ENCODE data around the gene MACROD2. TPM values are rescaled to one million over a fixed set of nuclear protein-coding genes. Genes with fewer than 3 reads are reported as not detected.
"Not testable (repeated sequence)": the region's sequence is repeated elsewhere in the genome, so short reads cannot be mapped to it uniquely, and the experiment has no call there.

The MACROD2 gene
- total RNA-seq, 4 donors from 2014 or later, result 2.1 to 28.1 (median 12.6) TPM

GRCh38 chr20:15375836-15376235, 1380.5 kb downstream of the MACROD2 start:
- H3K9me3 ChIP-seq, result no peaks in the 10 kb centered on the region
- TF ChIP-seq POLR2A (IDR thresholded peaks at IDR 0.05) (no peak), CTCF (IDR thresholded peaks at IDR 0.05) (no peak)
- intact Hi-C loops (cut with DNase I; ENCODE audit: low total_unique reads), result no loop called here

GRCh38 chr20:15377603-15378002, 1382.3 kb downstream of the MACROD2 start:
- H3K4me1 ChIP-seq; H3K27me3 ChIP-seq; H3K36me3 ChIP-seq; intact Hi-C loops (cut with DNase I; ENCODE audit: low total_unique reads); DNase-seq; H3K4me3 ChIP-seq; H3K9me3 ChIP-seq; H3K27ac ChIP-seq: not testable (repeated sequence)

More at GRCh38 chr20:15375836-15376235, 1380.5 kb downstream of the MACROD2 start:
- Histone ChIP-seq H3K36me3 (no peaks in the 10 kb centered on the region), H3K27ac (no peak overlapping the region), H3K27me3 (no peaks in the 10 kb centered on the region), H3K4me1 (no peaks in the 10 kb centered on the region), H3K4me3 (no peak overlapping the region)
- no peak for DNase-seq

GRCh38 chr20:15378151-15378550, 1382.8 kb downstream of the MACROD2 start:
- TF ChIP-seq CTCF (IDR thresholded peaks at IDR 0.05) (no peak), POLR2A (IDR thresholded peaks at IDR 0.05) (no peak)
- no peaks in the 10 kb centered on the region for H3K27me3 ChIP-seq
- intact Hi-C loops (cut with DNase I; ENCODE audit: low total_unique reads), result no loop called here
- no peaks in the 10 kb centered on the region for H3K9me3 ChIP-seq
- H3K36me3 ChIP-seq, result no peaks in the 10 kb centered on the region
- H3K4me1 ChIP-seq, result no peaks in the 10 kb centered on the region
- H3K27ac ChIP-seq, result no peak overlapping the region
- DNase-seq, result no peak
- H3K4me3 ChIP-seq, result no peak overlapping the region

- intact Hi-C loops (cut with DNase I; ENCODE audit: low total_unique reads), result no loop called here
- H3K9me3 ChIP-seq, result no peaks in the 10 kb centered on the region
These were observed 1384.5 kb downstream of the MACROD2 start for GRCh38 chr20:15379681-15380296.

GRCh38 chr20:15380770-15381169, 1385.5 kb downstream of the MACROD2 start:
- TF ChIP-seq POLR2A (IDR thresholded peaks at IDR 0.05) (no peak), CTCF (IDR thresholded peaks at IDR 0.05) (no peak)
- H3K36me3 ChIP-seq, result no peaks in the 10 kb centered on the region
- no peaks in the 10 kb centered on the region for H3K9me3 ChIP-seq
- H3K4me3 ChIP-seq, result no peak overlapping the region
- intact Hi-C loops (cut with DNase I; ENCODE audit: low total_unique reads), result no loop called here
- no peak overlapping the region for H3K27ac ChIP-seq
- no peaks in the 10 kb centered on the region for H3K4me1 ChIP-seq
- H3K27me3 ChIP-seq, result no peaks in the 10 kb centered on the region
- DNase-seq, result no peak

More at GRCh38 chr20:15379681-15380296, 1384.5 kb downstream of the MACROD2 start:
- H3K36me3 ChIP-seq, result no peaks in the 10 kb centered on the region
- no peaks in the 10 kb centered on the region for H3K27me3 ChIP-seq
- TF ChIP-seq POLR2A (IDR thresholded peaks at IDR 0.05) (no peak), CTCF (IDR thresholded peaks at IDR 0.05) (no peak)
- no peak for DNase-seq
- no peak overlapping the region for H3K4me3 ChIP-seq
- H3K27ac ChIP-seq, result no peak overlapping the region
- no peaks in the 10 kb centered on the region for H3K4me1 ChIP-seq

GRCh38 chr20:15387228-15387627, 1391.9 kb downstream of the MACROD2 start:
- intact Hi-C loops (cut with DNase I; ENCODE audit: low total_unique reads), result no loop called here
- Histone ChIP-seq H3K9me3 (no peaks in the 10 kb centered on the region), H3K27ac (no peak overlapping the region), H3K27me3 (no peaks in the 10 kb centered on the region), H3K4me1 (no peaks in the 10 kb centered on the region), H3K4me3 (no peak overlapping the region), H3K36me3 (no peaks in the 10 kb centered on the region)
- no peak for TF ChIP-seq CTCF (IDR thresholded peaks at IDR 0.05)
- no peak for TF ChIP-seq POLR2A (IDR thresholded peaks at IDR 0.05)
- DNase-seq, result no peak

Data from uterus (tissue), 4 donors.